ENCODE measurements around the gene CDH20.

Gene CDH20

GRCh38 chr18:61503688-61504087, 170.5 kb downstream of the CDH20 start:
- Histone ChIP-seq H3K36me3 (ENCODE audit: control insufficient read depth, low read length) (no peaks in the 10 kb centered on the region), H3F3A (ENCODE audit: control insufficient read depth, insufficient read depth) (no peaks in the 10 kb centered on the region), H3K79me2 (ENCODE audit: control insufficient read depth, low read length) (no peaks in the 10 kb centered on the region), H4K20me1 (ENCODE audit: control insufficient read depth, insufficient read depth, low read depth, low read length) (no peaks in the 10 kb centered on the region), H3K4me2 (ENCODE audit: low read length) (no peak overlapping the region), H3K9me2 (replicated peaks; ENCODE audit: control insufficient read depth, low read length) (no peaks in the 10 kb centered on the region), H3K27ac (ENCODE audit: low read depth, low read length) (no peak overlapping the region), H3K4me3 (ENCODE audit: low read length) (no peak overlapping the region), H3K27me3 (ENCODE audit: control insufficient read depth, low read length) (no peaks in the 10 kb centered on the region), H3K4me1 (ENCODE audit: control insufficient read depth, low read length) (no peaks in the 10 kb centered on the region), H3K9me3 (ENCODE audit: control insufficient read depth, insufficient read depth, low read length) (no peaks in the 10 kb centered on the region)
- TF ChIP-seq CTCF (IDR thresholded peaks at IDR 0.05; ENCODE audit: low read depth, low read length, poor library complexity, severe bottlenecking), result no peak
- TF ChIP-seq EZH2phosphoT487 (IDR thresholded peaks at IDR 0.05; ENCODE audit: borderline replicate concordance, low read length), result no peak

- Histone ChIP-seq H3K4me2 (ENCODE audit: low read length) (no peak overlapping the region), H3F3A (ENCODE audit: control insufficient read depth, insufficient read depth) (no peaks in the 10 kb centered on the region), H3K4me1 (ENCODE audit: control insufficient read depth, low read length) (no peaks in the 10 kb centered on the region), H3K9me2 (replicated peaks; ENCODE audit: control insufficient read depth, low read length) (no peaks in the 10 kb centered on the region), H3K27me3 (ENCODE audit: control insufficient read depth, low read length) (no peaks in the 10 kb centered on the region), H3K9me3 (ENCODE audit: control insufficient read depth, insufficient read depth, low read length) (no peaks in the 10 kb centered on the region), H3K79me2 (ENCODE audit: control insufficient read depth, low read length) (no peaks in the 10 kb centered on the region), H3K27ac (ENCODE audit: low read depth, low read length) (no peak overlapping the region), H4K20me1 (ENCODE audit: control insufficient read depth, insufficient read depth, low read depth, low read length) (no peaks in the 10 kb centered on the region), H3K36me3 (ENCODE audit: control insufficient read depth, low read length) (no peaks in the 10 kb centered on the region), H3K4me3 (ENCODE audit: low read length) (no peak overlapping the region)
- TF ChIP-seq EZH2phosphoT487 (IDR thresholded peaks at IDR 0.05; ENCODE audit: borderline replicate concordance, low read length) (no peak), CTCF (IDR thresholded peaks at IDR 0.05; ENCODE audit: low read depth, low read length, poor library complexity, severe bottlenecking) (no peak)
Measured at GRCh38 chr18:61528961-61529360, 195.7 kb downstream of the CDH20 start.

DNA sequence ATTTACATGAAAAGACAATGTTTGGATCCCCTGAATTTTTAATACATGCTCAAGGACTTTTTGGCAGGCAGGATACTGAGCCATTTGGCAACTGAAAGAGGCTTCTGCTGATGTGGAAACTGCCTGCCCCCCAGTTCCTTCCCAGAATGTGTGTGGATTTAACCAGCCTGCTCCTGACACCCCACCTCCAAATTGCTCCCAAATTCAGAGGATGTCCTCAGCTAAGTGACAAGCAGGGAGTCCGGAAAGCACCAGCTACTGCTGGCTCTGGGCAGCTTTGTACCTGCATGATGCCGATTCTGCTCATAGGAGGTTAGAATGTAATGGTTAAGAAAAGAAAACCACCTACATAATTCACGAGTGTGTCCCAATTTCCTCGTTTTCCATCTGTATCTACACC, 197.5 kb downstream of the CDH20 start:
- H3K79me2 ChIP-seq (ENCODE audit: control insufficient read depth, low read length), result no peaks in the 10 kb centered on the region
- no peaks in the 10 kb centered on the region for H4K20me1 ChIP-seq (ENCODE audit: control insufficient read depth, insufficient read depth, low read depth, low read length)
- no peak for TF ChIP-seq CTCF (IDR thresholded peaks at IDR 0.05; ENCODE audit: low read depth, low read length, poor library complexity, severe bottlenecking)
- TF ChIP-seq EZH2phosphoT487 (IDR thresholded peaks at IDR 0.05; ENCODE audit: borderline replicate concordance, low read length), result no peak
- no peak overlapping the region for H3K4me3 ChIP-seq (ENCODE audit: low read length)
- no peaks in the 10 kb centered on the region for H3F3A ChIP-seq (ENCODE audit: control insufficient read depth, insufficient read depth)
- H3K27me3 ChIP-seq (ENCODE audit: control insufficient read depth, low read length), result no peaks in the 10 kb centered on the region
- H3K36me3 ChIP-seq (ENCODE audit: control insufficient read depth, low read length), result no peaks in the 10 kb centered on the region
- no peak overlapping the region for H3K4me2 ChIP-seq (ENCODE audit: low read length)
- H3K9me2 ChIP-seq (replicated peaks; ENCODE audit: control insufficient read depth, low read length), result no peaks in the 10 kb centered on the region
- no peak overlapping the region for H3K27ac ChIP-seq (ENCODE audit: low read depth, low read length)
- no peaks in the 10 kb centered on the region for H3K9me3 ChIP-seq (ENCODE audit: control insufficient read depth, insufficient read depth, low read length)
- no peaks in the 10 kb centered on the region for H3K4me1 ChIP-seq (ENCODE audit: control insufficient read depth, low read length)

DNA sequence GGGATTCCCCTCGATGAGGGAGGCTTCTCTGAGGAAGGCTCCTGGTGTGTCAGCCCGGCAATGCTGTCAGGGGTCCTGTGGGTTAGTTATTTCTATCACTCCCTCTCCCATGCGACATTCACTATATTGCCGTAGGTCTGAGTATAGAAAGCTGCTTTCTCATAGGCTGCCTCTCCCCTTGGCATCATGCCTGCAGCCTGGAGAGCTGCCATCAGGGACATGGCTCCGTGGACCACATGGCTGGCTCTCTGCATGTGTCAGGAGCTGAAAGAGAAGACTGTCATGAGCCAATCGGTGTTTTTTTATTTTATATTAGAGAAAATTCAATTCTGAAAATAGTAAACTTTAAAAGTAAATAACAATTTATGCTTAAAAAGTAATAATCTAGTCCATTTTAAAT, 198.0 kb downstream of the CDH20 start:
- Histone ChIP-seq H3K9me3 (ENCODE audit: control insufficient read depth, insufficient read depth, low read length) (no peaks in the 10 kb centered on the region), H3K9me2 (replicated peaks; ENCODE audit: control insufficient read depth, low read length) (no peaks in the 10 kb centered on the region), H3K27ac (ENCODE audit: low read depth, low read length) (no peak overlapping the region), H3F3A (ENCODE audit: control insufficient read depth, insufficient read depth) (no peaks in the 10 kb centered on the region), H3K4me1 (ENCODE audit: control insufficient read depth, low read length) (no peaks in the 10 kb centered on the region), H3K36me3 (ENCODE audit: control insufficient read depth, low read length) (no peaks in the 10 kb centered on the region), H4K20me1 (ENCODE audit: control insufficient read depth, insufficient read depth, low read depth, low read length) (no peaks in the 10 kb centered on the region), H3K4me3 (ENCODE audit: low read length) (no peak overlapping the region), H3K27me3 (ENCODE audit: control insufficient read depth, low read length) (no peaks in the 10 kb centered on the region), H3K4me2 (ENCODE audit: low read length) (no peak overlapping the region), H3K79me2 (ENCODE audit: control insufficient read depth, low read length) (no peaks in the 10 kb centered on the region)
- TF ChIP-seq EZH2phosphoT487 (IDR thresholded peaks at IDR 0.05; ENCODE audit: borderline replicate concordance, low read length), result no peak
- TF ChIP-seq CTCF (IDR thresholded peaks at IDR 0.05; ENCODE audit: low read depth, low read length, poor library complexity, severe bottlenecking), result no peak

All from DOHH2 (cell line).